ENCODE data around the gene AKAP1. TPM values are rescaled to one million over a fixed set of nuclear protein-coding genes. Genes with fewer than 3 reads are reported as not detected.

Gene AKAP1
- total RNA-seq, 4 donors from 2014 or later: 31.0 to 36.9 (median 36.3) TPM

DNA sequence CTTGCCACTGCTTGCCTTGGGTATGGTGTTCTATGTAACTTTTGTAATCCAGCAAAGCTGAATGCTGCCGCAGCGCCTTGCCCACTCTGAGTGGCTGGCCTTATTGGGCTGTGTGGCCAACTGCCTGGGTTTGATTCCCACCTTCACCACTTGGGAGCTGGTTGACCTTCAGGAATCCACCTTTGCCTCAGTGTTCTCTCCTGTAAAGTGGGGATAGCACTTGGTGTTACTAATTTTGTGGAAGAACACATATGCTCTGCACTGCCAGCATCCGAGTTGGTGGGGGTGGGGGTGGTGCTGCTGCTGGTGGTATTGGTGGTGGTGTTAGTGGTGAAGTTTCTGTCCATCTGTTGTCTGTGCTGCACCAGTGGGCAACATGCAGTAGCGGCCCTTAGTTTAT is 32.8 kb downstream of the AKAP1 start:
- TF ChIP-seq CTCF (IDR thresholded peaks at IDR 0.05; ENCODE audit: low read depth): no peak

DNA sequence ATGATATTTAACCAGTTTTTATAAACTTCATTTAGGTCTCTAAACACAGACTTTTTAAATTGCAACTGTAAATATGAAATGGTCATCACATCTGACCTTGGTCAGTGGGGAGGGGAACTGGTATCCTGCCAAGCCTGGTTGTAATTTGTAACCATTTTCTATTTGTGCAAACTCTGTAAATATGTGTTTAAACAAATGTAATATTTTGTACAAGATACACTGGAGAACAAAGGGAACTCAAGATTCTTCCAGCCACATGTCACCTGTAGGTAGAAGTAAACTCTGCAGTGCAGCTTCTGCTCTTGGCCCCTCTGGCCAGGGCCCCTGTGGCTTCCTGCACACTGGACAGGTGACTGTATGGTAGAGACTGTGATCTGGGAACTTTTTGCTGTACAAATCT is 35.8 kb downstream of the AKAP1 start:
- TF ChIP-seq CTCF (IDR thresholded peaks at IDR 0.05; ENCODE audit: low read depth): no peak

GRCh38 chr17:57121308-57122042 is 36.4 kb downstream of the AKAP1 start:
- no peak for TF ChIP-seq CTCF (IDR thresholded peaks at IDR 0.05; ENCODE audit: low read depth)

DNA sequence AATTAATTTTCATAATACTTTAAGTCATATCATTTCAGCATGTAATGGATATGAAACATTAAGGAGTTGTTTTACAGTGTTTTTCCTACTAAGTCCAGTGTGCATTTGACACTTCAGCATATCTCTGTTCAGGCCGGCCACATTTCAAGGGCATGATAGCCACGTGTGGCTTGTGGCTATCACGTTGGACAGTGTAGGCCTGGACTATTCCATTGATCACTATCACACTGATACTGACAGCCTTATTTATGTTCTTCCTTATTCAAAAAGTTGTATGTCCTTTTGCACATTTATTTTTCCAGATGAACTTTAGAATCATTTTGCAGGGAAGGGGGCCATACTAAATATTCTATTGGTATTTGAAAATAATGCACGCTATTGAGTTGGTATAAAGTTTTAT is 39.0 kb downstream of the AKAP1 start:
- no peak for TF ChIP-seq CTCF (IDR thresholded peaks at IDR 0.05; ENCODE audit: low read depth)

DNA sequence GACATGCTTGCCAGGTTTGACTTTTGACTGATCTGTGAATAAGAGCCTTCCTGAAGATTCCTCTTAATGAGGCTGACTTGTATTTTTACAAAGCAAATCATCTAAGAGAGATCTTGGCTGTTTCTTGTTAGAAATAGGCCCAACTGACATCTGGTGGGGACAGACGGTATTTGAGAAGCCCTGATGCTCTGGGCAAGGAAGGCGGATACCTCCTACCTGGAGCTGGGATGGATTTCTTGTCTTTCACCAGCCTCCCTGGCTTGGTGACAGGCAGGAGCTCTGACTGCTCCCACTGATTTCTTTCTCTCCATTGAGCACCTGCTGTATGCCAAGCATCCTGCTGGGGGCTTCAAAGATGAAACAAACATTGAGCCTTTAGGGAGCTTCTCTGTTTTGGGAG is 40.4 kb downstream of the AKAP1 start:
- no peak for TF ChIP-seq CTCF (IDR thresholded peaks at IDR 0.05; ENCODE audit: low read depth)

- TF ChIP-seq CTCF (IDR thresholded peaks at IDR 0.05; ENCODE audit: low read depth): no peak
Measured at GRCh38 chr17:57125866-57126265, 40.8 kb downstream of the AKAP1 start.

DNA sequence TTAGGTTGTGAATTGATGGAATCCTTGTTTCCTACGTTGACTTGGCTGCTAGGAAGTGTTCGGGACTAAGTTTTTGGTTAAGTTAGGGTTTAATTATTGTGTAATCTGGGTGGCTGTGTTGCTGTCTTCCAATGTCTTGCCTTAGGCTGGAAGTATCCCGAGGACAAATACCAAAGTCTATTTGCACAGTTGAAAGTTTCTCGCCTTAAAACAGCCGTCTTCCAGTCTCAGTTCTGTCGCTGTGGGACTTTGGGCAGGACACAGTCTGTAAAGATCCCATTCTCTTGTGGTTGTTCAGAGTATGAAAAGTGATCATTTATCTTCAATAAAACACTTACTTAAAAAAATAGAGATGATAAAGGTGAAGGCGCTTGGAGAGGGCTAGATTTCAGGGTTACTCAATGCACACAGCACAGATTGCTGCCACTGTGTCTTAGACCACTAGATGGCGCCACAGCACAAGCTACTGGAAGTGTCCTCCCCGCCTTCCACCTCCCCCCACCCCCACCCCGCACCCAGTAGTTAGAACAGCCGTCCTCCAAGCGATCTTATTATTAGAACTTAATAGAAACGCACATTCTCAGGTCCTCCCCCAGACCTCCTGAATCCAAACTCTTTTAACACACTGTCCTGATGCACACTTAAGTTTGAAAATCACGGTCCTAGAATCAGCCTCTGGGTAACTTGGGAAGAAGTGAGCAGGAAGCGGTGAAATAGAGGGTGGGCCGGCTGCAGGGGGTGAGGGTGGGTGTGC is 45.8 kb downstream of the AKAP1 start:
- TF ChIP-seq CTCF (IDR thresholded peaks at IDR 0.05; ENCODE audit: low read depth): no peak
